Activated naive CD8-positive, alpha-beta T cell (primary cell): Measurements from ENCODE around the gene PC.
"Not testable (repeated sequence)": the region's sequence is repeated elsewhere in the genome, so short reads cannot be mapped to it uniquely, and the experiment has no call there.

Source experiments
- H3K27ac Mint-ChIP-seq: one replicate; pipeline ENCODE4 v1.8.0; 2021; ENCODE audit warnings: mixed read lengths
- H3K27me3 Mint-ChIP-seq: one replicate; pipeline ENCODE4 v1.8.0; 2021; ENCODE audit warnings: mixed read lengths
- H3K36me3 Mint-ChIP-seq: one replicate; pipeline ENCODE4 v1.8.0; 2021; ENCODE audit warnings: mixed read lengths
- H3K4me1 Mint-ChIP-seq: one replicate; pipeline ENCODE4 v1.8.0; 2021; ENCODE audit warnings: low read depth, mixed read lengths
- H3K4me3 Mint-ChIP-seq: one replicate; pipeline ENCODE4 v1.8.0; 2021; ENCODE audit warnings: mild to moderate bottlenecking, mixed read lengths
- H3K9me3 Mint-ChIP-seq: one replicate; pipeline ENCODE4 v1.8.0; 2021; ENCODE audit warnings: low read depth, mixed read lengths

PC gene

GRCh38 chr11:66958232-66958955 lies at the start of gene PC:
PC (minus strand) TSS chr11:66958383; CDS start chr11:66872159, 86,224 bp downstream.
- Mint-ChIP-seq H3K36me3 (no peaks in the 10 kb centered on the region), H3K27me3 (no peaks in the 10 kb centered on the region), H3K27ac (peak within 1 kb of the TSS; percentile 93), H3K4me1 (peaks cover 17% of the 10 kb centered on the region), H3K9me3 (no peaks in the 10 kb centered on the region), H3K4me3 (peak within 1 kb of the TSS; percentile 82)

DNA sequence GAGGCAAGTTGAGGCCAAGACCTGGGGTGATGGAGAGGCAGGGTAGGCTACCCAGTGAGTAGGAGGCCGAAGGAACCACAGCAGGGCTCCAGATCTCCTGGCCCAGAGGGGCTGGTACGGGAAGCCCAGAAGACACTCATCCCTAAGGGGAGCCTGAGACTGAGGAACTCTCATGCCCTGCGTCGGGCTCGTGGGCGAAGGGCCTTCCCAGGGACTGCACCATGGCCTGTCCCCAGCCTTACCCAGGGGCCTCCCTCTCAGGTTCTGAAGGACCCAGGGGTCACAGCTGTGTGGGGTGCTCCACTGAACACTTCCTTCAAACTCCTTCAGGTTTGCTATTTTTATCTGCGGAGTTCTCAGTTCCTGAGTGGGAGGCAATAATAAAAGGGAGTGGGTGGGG lies 48.9 kb upstream of the PC start:
- H3K4me1 Mint-ChIP-seq, result peaks cover 2% of the 10 kb centered on the region
- no peak overlapping the region for H3K4me3 Mint-ChIP-seq
- H3K36me3 Mint-ChIP-seq, result no peaks in the 10 kb centered on the region
- no peaks in the 10 kb centered on the region for H3K9me3 Mint-ChIP-seq
- no peak overlapping the region for H3K27ac Mint-ChIP-seq
- peaks cover 2% of the 10 kb centered on the region for H3K27me3 Mint-ChIP-seq

GRCh38 chr11:67006029-67006884 lies 48.1 kb upstream of the PC start:
- no peaks in the 10 kb centered on the region for H3K36me3 Mint-ChIP-seq
- peaks cover 2% of the 10 kb centered on the region for H3K4me1 Mint-ChIP-seq
- H3K9me3 Mint-ChIP-seq, result no peaks in the 10 kb centered on the region
- H3K27ac Mint-ChIP-seq, result no peak overlapping the region
- peaks cover 2% of the 10 kb centered on the region for H3K27me3 Mint-ChIP-seq
- H3K4me3 Mint-ChIP-seq, result no peak overlapping the region

- H3K36me3 Mint-ChIP-seq, H3K9me3 Mint-ChIP-seq, H3K27ac Mint-ChIP-seq: not testable (repeated sequence)
Measured at GRCh38 chr11:67005200-67005599, 47.0 kb upstream of the PC start.

DNA sequence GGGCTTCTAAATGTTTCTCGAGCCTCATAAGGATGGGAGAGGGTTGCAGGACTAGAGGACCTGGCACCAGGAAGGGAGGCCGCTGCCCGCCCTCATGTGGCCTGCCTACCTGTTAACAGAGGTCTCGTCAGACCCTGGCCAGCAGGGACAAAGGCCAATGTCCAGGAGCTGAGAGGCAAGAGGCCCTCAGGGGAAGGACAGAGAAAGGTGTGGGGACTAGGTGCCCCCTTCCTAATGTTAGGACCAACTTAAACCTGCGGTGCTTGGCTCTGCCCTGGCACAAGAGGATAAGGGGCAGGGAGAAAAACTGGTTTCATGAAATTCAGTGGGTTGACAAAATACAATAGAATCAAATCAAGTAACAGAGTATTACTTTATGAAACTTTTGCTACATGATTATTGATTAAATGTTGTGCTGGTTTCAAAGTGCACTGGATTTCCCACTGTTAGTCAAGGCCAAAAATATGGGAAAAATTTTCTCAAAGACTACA lies 44.8 kb upstream of the PC start:
- Mint-ChIP-seq H3K27me3 (no peaks in the 10 kb centered on the region), H3K9me3 (no peaks in the 10 kb centered on the region), H3K27ac (no peak overlapping the region), H3K4me1 (peaks cover 2% of the 10 kb centered on the region), H3K36me3 (no peaks in the 10 kb centered on the region), H3K4me3 (no peak overlapping the region)

More at GRCh38 chr11:67005200-67005599, 47.0 kb upstream of the PC start:
- not testable (repeated sequence) for H3K27me3 Mint-ChIP-seq, H3K4me1 Mint-ChIP-seq, H3K4me3 Mint-ChIP-seq

- H3K4me3 Mint-ChIP-seq, result no peak overlapping the region
- no peaks in the 10 kb centered on the region for H3K27me3 Mint-ChIP-seq
- no peak overlapping the region for H3K27ac Mint-ChIP-seq
- H3K36me3 Mint-ChIP-seq, result no peaks in the 10 kb centered on the region
- no peaks in the 10 kb centered on the region for H3K9me3 Mint-ChIP-seq
- H3K4me1 Mint-ChIP-seq, result peaks cover 2% of the 10 kb centered on the region
Measured at GRCh38 chr11:67002297-67002913, 44.2 kb upstream of the PC start.

GRCh38 chr11:67001332-67001731 lies 43.1 kb upstream of the PC start:
- Mint-ChIP-seq H3K27ac (no peak overlapping the region), H3K36me3 (no peaks in the 10 kb centered on the region), H3K4me1 (peaks cover 1% of the 10 kb centered on the region), H3K27me3 (no peaks in the 10 kb centered on the region), H3K9me3 (no peaks in the 10 kb centered on the region), H3K4me3 (no peak overlapping the region)

- no peaks in the 10 kb centered on the region for H3K4me1 Mint-ChIP-seq
- no peak overlapping the region for H3K27ac Mint-ChIP-seq
Measured at GRCh38 chr11:66999555-66999954, 41.4 kb upstream of the PC start.

GRCh38 chr11:66996609-66997273 lies 38.6 kb upstream of the PC start:
- Mint-ChIP-seq H3K4me1 (no peaks in the 10 kb centered on the region), H3K27me3 (peaks cover 3% of the 10 kb centered on the region), H3K4me3 (no peak overlapping the region), H3K9me3 (no peaks in the 10 kb centered on the region), H3K36me3 (no peaks in the 10 kb centered on the region), H3K27ac (no peak overlapping the region)

More at GRCh38 chr11:66999555-66999954, 41.4 kb upstream of the PC start:
- no peaks in the 10 kb centered on the region for H3K27me3 Mint-ChIP-seq
- H3K4me3 Mint-ChIP-seq, result no peak overlapping the region
- no peaks in the 10 kb centered on the region for H3K9me3 Mint-ChIP-seq
- no peaks in the 10 kb centered on the region for H3K36me3 Mint-ChIP-seq

- Mint-ChIP-seq H3K27ac (no peak overlapping the region), H3K4me3 (no peak overlapping the region), H3K27me3 (peaks cover 5% of the 10 kb centered on the region), H3K4me1 (peaks cover 2% of the 10 kb centered on the region), H3K36me3 (no peaks in the 10 kb centered on the region), H3K9me3 (no peaks in the 10 kb centered on the region)
Measured at GRCh38 chr11:66992041-66992440, 33.9 kb upstream of the PC start.

DNA sequence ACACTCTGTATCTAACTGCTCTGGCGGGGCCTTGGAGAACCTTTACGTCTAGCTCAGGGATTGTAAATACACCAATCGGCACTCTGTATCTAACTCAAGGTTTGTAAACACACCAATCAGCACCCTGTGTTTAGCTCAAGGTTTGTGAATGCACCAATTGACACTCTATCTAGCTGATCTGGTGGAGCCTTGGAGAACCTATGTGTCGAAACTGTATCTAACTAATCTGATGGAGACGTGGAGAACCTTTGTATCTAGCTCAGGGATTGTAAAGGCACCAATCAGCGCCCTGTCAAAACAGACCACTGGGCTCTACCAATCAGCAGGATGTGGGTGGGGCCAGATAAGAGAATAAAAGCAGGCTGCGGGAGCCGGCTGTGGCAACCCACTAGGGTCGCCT lies 31.2 kb upstream of the PC start:
- not testable (repeated sequence) for H3K36me3 Mint-ChIP-seq, H3K4me1 Mint-ChIP-seq, H3K27me3 Mint-ChIP-seq, H3K4me3 Mint-ChIP-seq, H3K9me3 Mint-ChIP-seq, H3K27ac Mint-ChIP-seq

DNA sequence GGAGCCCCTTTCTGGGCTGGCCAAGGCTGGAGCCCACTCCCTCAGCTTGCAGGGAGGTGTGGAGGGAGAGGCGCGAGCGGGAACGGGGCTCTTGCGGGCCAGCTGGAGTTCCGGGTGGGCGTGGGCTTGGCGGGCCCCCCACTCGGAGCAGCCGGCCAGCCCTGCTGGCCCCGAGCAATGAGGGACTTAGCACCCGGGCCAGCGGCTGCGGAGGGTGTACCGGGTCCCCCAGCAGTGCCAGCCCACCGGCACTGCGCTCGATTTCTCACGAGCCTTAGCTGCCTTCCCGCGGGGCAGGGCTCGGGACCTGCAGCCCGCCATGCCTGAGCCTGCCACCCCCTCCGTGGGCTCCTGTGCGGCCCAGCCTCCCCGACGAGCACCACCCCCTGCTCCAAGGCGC lies 30.6 kb upstream of the PC start:
- not testable (repeated sequence) for H3K27ac Mint-ChIP-seq, H3K4me3 Mint-ChIP-seq, H3K27me3 Mint-ChIP-seq, H3K9me3 Mint-ChIP-seq, H3K4me1 Mint-ChIP-seq, H3K36me3 Mint-ChIP-seq

- peaks cover 2% of the 10 kb centered on the region for H3K4me1 Mint-ChIP-seq
- no peaks in the 10 kb centered on the region for H3K9me3 Mint-ChIP-seq
- H3K36me3 Mint-ChIP-seq, result peaks cover 2% of the 10 kb centered on the region
- H3K27ac Mint-ChIP-seq, result no peak overlapping the region
- peaks cover 2% of the 10 kb centered on the region for H3K27me3 Mint-ChIP-seq
- H3K4me3 Mint-ChIP-seq, result no peak overlapping the region
Measured at GRCh38 chr11:66987924-66988637, 29.9 kb upstream of the PC start.

GRCh38 chr11:66987158-66987620 lies 29.0 kb upstream of the PC start:
- no peak overlapping the region for H3K4me3 Mint-ChIP-seq
- H3K36me3 Mint-ChIP-seq, result peaks cover 2% of the 10 kb centered on the region
- no peak overlapping the region for H3K27ac Mint-ChIP-seq
- peaks cover 8% of the 10 kb centered on the region for H3K4me1 Mint-ChIP-seq
- H3K27me3 Mint-ChIP-seq, result peaks cover 4% of the 10 kb centered on the region
- no peaks in the 10 kb centered on the region for H3K9me3 Mint-ChIP-seq
